GM18858 (cell line): ENCODE measurements around the gene APRT.

Experiments used
- ATAC-seq: cut with Tn5 transposase; IDR thresholded peaks from one replicate; pipeline ENCODE4 v1.9.1; 2021; ENCODE audit not compliant: unreplicated experiment

APRT gene

GRCh38 chr16:88811769-88812512 is at the start of gene APRT:
Gene APRT (minus strand): TSS chr16:88811928. CDS start chr16:88811899, 29 bp downstream.
- no peak for ATAC-seq

- no peak for ATAC-seq
These were observed 49.6 kb upstream of the APRT start for GRCh38 chr16:88861359-88861758.

- ATAC-seq: no peak
These were observed 47.8 kb upstream of the APRT start for GRCh38 chr16:88859381-88860091.

- no peak for ATAC-seq
These were observed 46.1 kb upstream of the APRT start for GRCh38 chr16:88857728-88858339.

GRCh38 chr16:88856828-88857727 is 45.4 kb upstream of the APRT start, which contains the start of the genes GALNS and TRAPPC2L:
Gene GALNS (minus strand): TSS chr16:88856947. CDS start chr16:88856877, 70 bp downstream.
Gene TRAPPC2L (plus strand): TSS chr16:88857127. CDS start chr16:88857151, 24 bp downstream.
- peak; percentile 59 for ATAC-seq

GRCh38 chr16:88856122-88856827 is 44.5 kb upstream of the APRT start:
- no peak for ATAC-seq

- ATAC-seq: no peak
These were observed 44.0 kb upstream of the APRT start for GRCh38 chr16:88855736-88856121.

GRCh38 chr16:88855176-88855575 is 43.4 kb upstream of the APRT start:
- no peak for ATAC-seq

- ATAC-seq: no peak
These were observed 42.8 kb upstream of the APRT start for GRCh38 chr16:88854306-88855111.

GRCh38 chr16:88853325-88853941 is 41.7 kb upstream of the APRT start:
- no peak for ATAC-seq

GRCh38 chr16:88851616-88852015 is 39.9 kb upstream of the APRT start:
- no peak for ATAC-seq

GRCh38 chr16:88850531-88851199 is 38.9 kb upstream of the APRT start:
- no peak for ATAC-seq

GRCh38 chr16:88848557-88848956 is 36.8 kb upstream of the APRT start:
- no peak for ATAC-seq

GRCh38 chr16:88847654-88848053 is 35.9 kb upstream of the APRT start:
- no peak for ATAC-seq

GRCh38 chr16:88846088-88846487 is 34.4 kb upstream of the APRT start:
- ATAC-seq: no peak

GRCh38 chr16:88844419-88845036 is 32.8 kb upstream of the APRT start:
- no peak for ATAC-seq

GRCh38 chr16:88843256-88843655 is 31.5 kb upstream of the APRT start:
- ATAC-seq: no peak

GRCh38 chr16:88842806-88843205 is 31.1 kb upstream of the APRT start:
- no peak for ATAC-seq
